GM10847 (cell line): ENCODE data around the gene RPL36AL.

Experiments used
- POLR2A ChIP-seq: IDR thresholded peaks from 2 replicates; pipeline ENCODE4 v1.6.1; 2011; ENCODE audit not compliant: insufficient read length; ENCODE audit errors: extremely low read depth

Gene RPL36AL

GRCh38 chr14:49620182-49621113 lies at the start of gene RPL36AL, which contains the start of gene MGAT2:
TSS of gene RPL36AL (minus strand) at chr14:49620626. CDS start at chr14:49619104, 1,522 bp downstream.
TSS of gene MGAT2 (plus strand) at chr14:49620799. CDS start at chr14:49621269, 470 bp downstream.
- peak; percentile 99 for TF ChIP-seq POLR2A

- TF ChIP-seq POLR2A, result no peak
These were observed 39.4 kb upstream of the RPL36AL start for GRCh38 chr14:49659526-49660455.

- no peak for TF ChIP-seq POLR2A
These were observed 34.1 kb upstream of the RPL36AL start for GRCh38 chr14:49654511-49654910.

- TF ChIP-seq POLR2A, result no peak
These were observed 33.1 kb upstream of the RPL36AL start for GRCh38 chr14:49653508-49653907.

- no peak for TF ChIP-seq POLR2A
These were observed 21.7 kb upstream of the RPL36AL start for GRCh38 chr14:49642163-49642562.

- TF ChIP-seq POLR2A, result no peak
These were observed 21.3 kb upstream of the RPL36AL start for GRCh38 chr14:49641697-49642129.

GRCh38 chr14:49640540-49641417 lies 20.4 kb upstream of the RPL36AL start:
- TF ChIP-seq POLR2A, result no peak

GRCh38 chr14:49637534-49638078 lies 17.2 kb upstream of the RPL36AL start:
- TF ChIP-seq POLR2A, result no peak

GRCh38 chr14:49636866-49637265 lies 16.4 kb upstream of the RPL36AL start:
- TF ChIP-seq POLR2A, result no peak

GRCh38 chr14:49634547-49635334 lies 14.3 kb upstream of the RPL36AL start, which contains the start of gene DNAAF2:
TSS of gene DNAAF2 (minus strand) at chr14:49635244. CDS start at chr14:49635149, 95 bp downstream.
- TF ChIP-seq POLR2A, result peak; percentile 15

GRCh38 chr14:49633640-49634546 lies 13.5 kb upstream of the RPL36AL start:
- peak; percentile 85 for TF ChIP-seq POLR2A

- TF ChIP-seq POLR2A, result no peak
These were observed 3.8 kb upstream of the RPL36AL start for GRCh38 chr14:49623941-49624839.

GRCh38 chr14:49623387-49623786 lies 3.0 kb upstream of the RPL36AL start:
- no peak for TF ChIP-seq POLR2A
